OCI-LY1 (cell line): ENCODE measurements around the gene LITAF.

Experiments
- CTCF ChIP-seq: fragments of 200-600 bp; sonication (generic), shearing (Covaris generic); IDR thresholded peaks from 2 replicates; pipeline ENCODE4 v1.5.1; 2017; ENCODE audit warnings: mild to moderate bottlenecking, antibody characterized with exemption, low read length, moderate library complexity, mixed read lengths
- EZH2 ChIP-seq: fragments of 200-600 bp; sonication (generic), shearing (Covaris generic); IDR thresholded peaks from 2 replicates; pipeline ENCODE4 v1.8.0; 2017; ENCODE audit warnings: borderline replicate concordance, mixed run types, mild to moderate bottlenecking, antibody characterized with exemption, low read length, moderate library complexity, mixed read lengths

GRCh38 chr16:11562941-11563340 lies 23.8 kb downstream of the LITAF start:
- TF ChIP-seq CTCF = no peak
- no peak for TF ChIP-seq EZH2
